Measurements from ENCODE around the gene ZNF516. TPM values are rescaled to one million over a fixed set of nuclear protein-coding genes. Genes with fewer than 3 reads are reported as not detected.

The ZNF516 gene
- total RNA-seq, 3 donors from 2014 or later (not counting 1 experiment from before 2014, with no cell fraction given) = 49.1 to 60.0 (median 52.4) TPM

DNA sequence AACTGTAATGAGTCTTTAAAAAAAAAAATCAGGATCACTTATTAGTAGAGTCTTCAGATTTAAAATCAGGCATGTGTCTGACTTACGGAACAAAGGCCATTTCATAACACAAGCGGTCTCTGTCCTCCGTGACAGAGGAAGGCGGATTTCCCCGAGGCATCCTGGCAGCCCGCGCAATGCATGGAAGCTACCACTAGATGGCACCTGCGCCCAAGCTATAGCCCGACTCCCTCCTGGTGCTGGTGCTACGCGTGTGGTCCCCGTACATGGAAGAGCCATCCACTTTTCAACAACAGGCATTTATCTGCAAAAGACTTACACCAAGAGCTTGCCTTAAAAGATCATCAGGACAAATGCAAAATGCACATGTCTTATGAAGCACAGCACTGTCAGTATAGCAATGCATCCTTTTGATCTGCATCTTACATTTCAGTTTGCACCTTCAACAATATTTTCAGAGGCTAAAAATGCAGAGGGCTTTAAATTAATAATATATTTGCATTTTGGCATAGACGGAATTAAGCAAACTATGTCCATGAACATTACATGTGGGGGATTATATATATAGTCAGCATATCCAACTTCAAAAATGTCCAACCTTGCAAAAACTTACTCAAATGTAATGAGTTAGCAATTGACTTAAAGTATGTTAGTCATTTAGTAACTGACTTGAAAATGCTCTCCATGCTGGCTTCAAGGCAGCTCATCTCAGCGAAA is 96.0 kb downstream of the ZNF516 start:
- no peak overlapping the region for H3K27ac Mint-ChIP-seq
- no peaks in the 10 kb centered on the region for H3K9me3 ChIP-seq (ENCODE audit: control insufficient read depth, insufficient read depth, low read length)
- DNase-seq = peak; percentile 80 to 86
- H3K27me3 Mint-ChIP-seq (ENCODE audit: low read depth in 2 of 2) = no peaks in the 10 kb centered on the region
- no peak overlapping the region for H3K27ac ChIP-seq (ENCODE audit: low read length)
- peaks cover 11% of the 10 kb centered on the region for H3K4me1 ChIP-seq (ENCODE audit: control insufficient read depth, insufficient read depth, low read length)
- no peaks in the 10 kb centered on the region for H3K36me3 ChIP-seq (ENCODE audit: control insufficient read depth, insufficient read depth, low read length)
- WGBS (ENCODE audit: insufficient coverage) = 15% methylated on average over 13 of the region's 14 CpGs
- no peak overlapping the region for H3K4me3 Mint-ChIP-seq
- TF ChIP-seq, protein P1, sequence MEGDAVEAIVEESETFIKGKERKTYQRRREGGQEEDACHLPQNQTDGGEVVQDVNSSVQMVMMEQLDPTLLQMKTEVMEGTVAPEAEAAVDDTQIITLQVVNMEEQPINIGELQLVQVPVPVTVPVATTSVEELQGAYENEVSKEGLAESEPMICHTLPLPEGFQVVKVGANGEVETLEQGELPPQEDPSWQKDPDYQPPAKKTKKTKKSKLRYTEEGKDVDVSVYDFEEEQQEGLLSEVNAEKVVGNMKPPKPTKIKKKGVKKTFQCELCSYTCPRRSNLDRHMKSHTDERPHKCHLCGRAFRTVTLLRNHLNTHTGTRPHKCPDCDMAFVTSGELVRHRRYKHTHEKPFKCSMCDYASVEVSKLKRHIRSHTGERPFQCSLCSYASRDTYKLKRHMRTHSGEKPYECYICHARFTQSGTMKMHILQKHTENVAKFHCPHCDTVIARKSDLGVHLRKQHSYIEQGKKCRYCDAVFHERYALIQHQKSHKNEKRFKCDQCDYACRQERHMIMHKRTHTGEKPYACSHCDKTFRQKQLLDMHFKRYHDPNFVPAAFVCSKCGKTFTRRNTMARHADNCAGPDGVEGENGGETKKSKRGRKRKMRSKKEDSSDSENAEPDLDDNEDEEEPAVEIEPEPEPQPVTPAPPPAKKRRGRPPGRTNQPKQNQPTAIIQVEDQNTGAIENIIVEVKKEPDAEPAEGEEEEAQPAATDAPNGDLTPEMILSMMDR (IDR thresholded peaks at IDR 0.05) = peak; percentile 96
- no peaks in the 10 kb centered on the region for H3K36me3 Mint-ChIP-seq
- H3K9me3 Mint-ChIP-seq = no peaks in the 10 kb centered on the region
- H3K27me3 ChIP-seq (ENCODE audit: control insufficient read depth, insufficient read depth, low read length) = no peaks in the 10 kb centered on the region
- H3K4me1 Mint-ChIP-seq = peaks cover 31 to 51% of the 10 kb centered on the region in 2 donors
- ATAC-seq = peak; percentile 89 to 98 (median 96)
- no peak overlapping the region for H3K4me3 ChIP-seq (ENCODE audit: low read length)
- intact Hi-C loops (cut with micrococcal nuclease) = loop anchor here (1.0 kb wide), 2 partner anchors 221 to 310 kb away; no protein-coding TSS in a partner anchor

DNA sequence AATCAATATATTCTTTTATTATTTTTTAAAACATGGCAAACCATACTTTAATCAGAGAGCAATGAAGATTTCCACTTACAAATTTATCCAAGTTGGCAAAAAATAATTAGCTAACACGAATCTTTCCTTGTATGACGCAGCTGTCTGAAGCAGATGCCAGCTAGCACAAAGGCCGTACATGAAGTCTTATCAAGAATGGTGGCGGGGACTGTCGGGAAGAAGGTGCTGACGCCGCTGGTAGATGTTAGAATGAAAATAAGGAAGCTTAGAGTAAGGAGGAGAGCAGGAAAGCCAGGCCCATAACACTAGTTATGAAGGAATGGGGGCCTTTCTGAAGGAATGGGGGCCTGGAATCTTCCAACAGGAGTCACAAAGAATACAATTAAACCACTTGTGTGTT is 96.7 kb downstream of the ZNF516 start:
- H3K9me3 Mint-ChIP-seq = no peaks in the 10 kb centered on the region
- no peak overlapping the region for H3K4me3 ChIP-seq (ENCODE audit: low read length)
- no peak overlapping the region for H3K27ac ChIP-seq (ENCODE audit: low read length)
- intact Hi-C loops (cut with micrococcal nuclease) = no loop called here
- H3K27me3 Mint-ChIP-seq (ENCODE audit: low read depth in 2 of 2) = no peaks in the 10 kb centered on the region
- peaks cover 27 to 47% of the 10 kb centered on the region in 2 donors for H3K4me1 Mint-ChIP-seq
- H3K27ac Mint-ChIP-seq = no peak overlapping the region
- H3K4me3 Mint-ChIP-seq = no peak overlapping the region
- peaks cover 11% of the 10 kb centered on the region for H3K4me1 ChIP-seq (ENCODE audit: control insufficient read depth, insufficient read depth, low read length)
- no peak for DNase-seq
- no peaks in the 10 kb centered on the region for H3K36me3 Mint-ChIP-seq
- no peaks in the 10 kb centered on the region for H3K9me3 ChIP-seq (ENCODE audit: control insufficient read depth, insufficient read depth, low read length)
- no peaks in the 10 kb centered on the region for H3K36me3 ChIP-seq (ENCODE audit: control insufficient read depth, insufficient read depth, low read length)
- 93% methylated on average over 7 of the region's 7 CpGs for WGBS (ENCODE audit: insufficient coverage)
- TF ChIP-seq, protein P1 (IDR thresholded peaks at IDR 0.05) = no peak
- ATAC-seq = no peak
- no peaks in the 10 kb centered on the region for H3K27me3 ChIP-seq (ENCODE audit: control insufficient read depth, insufficient read depth, low read length)

DNA sequence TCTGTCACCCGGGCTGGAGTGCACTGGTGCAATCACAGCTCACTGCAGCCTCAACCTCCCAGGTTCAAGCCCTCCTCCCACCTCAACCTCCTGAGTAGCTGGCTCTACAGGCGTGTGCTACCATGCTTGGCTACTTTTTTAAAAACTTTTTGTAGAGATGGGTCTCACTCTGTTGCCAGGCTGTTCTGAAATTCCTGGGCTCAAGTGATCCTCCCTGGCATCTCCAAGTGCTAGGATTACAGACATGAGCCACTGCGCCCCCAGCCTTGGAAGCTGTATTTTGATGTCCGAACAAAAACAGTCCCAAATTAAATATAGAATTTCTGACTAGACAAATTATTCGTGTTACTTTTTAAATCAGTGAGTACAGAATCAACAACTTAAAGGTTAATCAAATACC is 97.4 kb downstream of the ZNF516 start:
- WGBS (ENCODE audit: insufficient coverage) = 90% methylated on average over 5 of the region's 5 CpGs
- no peak overlapping the region for H3K4me3 Mint-ChIP-seq
- no peaks in the 10 kb centered on the region for H3K36me3 Mint-ChIP-seq
- no peaks in the 10 kb centered on the region for H3K27me3 Mint-ChIP-seq (ENCODE audit: low read depth in 2 of 2)
- Histone ChIP-seq H3K9me3 (ENCODE audit: control insufficient read depth, insufficient read depth, low read length) (no peaks in the 10 kb centered on the region), H3K27me3 (ENCODE audit: control insufficient read depth, insufficient read depth, low read length) (no peaks in the 10 kb centered on the region), H3K4me3 (ENCODE audit: low read length) (no peak overlapping the region), H3K4me1 (ENCODE audit: control insufficient read depth, insufficient read depth, low read length) (peaks cover 11% of the 10 kb centered on the region), H3K27ac (ENCODE audit: low read length) (no peak overlapping the region), H3K36me3 (ENCODE audit: control insufficient read depth, insufficient read depth, low read length) (no peaks in the 10 kb centered on the region)
- ATAC-seq = no peak
- H3K4me1 Mint-ChIP-seq = peaks cover 21 to 40% of the 10 kb centered on the region in 2 donors
- intact Hi-C loops (cut with micrococcal nuclease) = no loop called here
- H3K9me3 Mint-ChIP-seq = no peaks in the 10 kb centered on the region
- H3K27ac Mint-ChIP-seq = no peak overlapping the region
- TF ChIP-seq, protein P1 (IDR thresholded peaks at IDR 0.05) = no peak
- no peak for DNase-seq

- Mint-ChIP-seq H3K27ac (peak overlapping the region in 1 of 2 donors; percentile 65), H3K36me3 (no peaks in the 10 kb centered on the region), H3K4me1 (peaks cover 22 to 40% of the 10 kb centered on the region in 2 donors), H3K9me3 (no peaks in the 10 kb centered on the region), H3K4me3 (no peak overlapping the region), H3K27me3 (ENCODE audit: low read depth in 2 of 2) (no peaks in the 10 kb centered on the region)
- intact Hi-C loops (cut with micrococcal nuclease) = no loop called here
- DNase-seq (no peak), ATAC-seq (no peak)
- Histone ChIP-seq H3K36me3 (ENCODE audit: control insufficient read depth, insufficient read depth, low read length) (no peaks in the 10 kb centered on the region), H3K4me3 (ENCODE audit: low read length) (no peak overlapping the region), H3K9me3 (ENCODE audit: control insufficient read depth, insufficient read depth, low read length) (no peaks in the 10 kb centered on the region), H3K27ac (ENCODE audit: low read length) (no peak overlapping the region), H3K27me3 (ENCODE audit: control insufficient read depth, insufficient read depth, low read length) (no peaks in the 10 kb centered on the region), H3K4me1 (ENCODE audit: control insufficient read depth, insufficient read depth, low read length) (peaks cover 15% of the 10 kb centered on the region)
- TF ChIP-seq, protein P1 (IDR thresholded peaks at IDR 0.05) = no peak
- WGBS (ENCODE audit: insufficient coverage) = 72% methylated on average over 9 of the region's 9 CpGs
Observed at GRCh38 chr18:76396792-76397191, 98.2 kb downstream of the ZNF516 start.
